ENCODE results near the gene PIK3CA. TPM values are rescaled to one million over a fixed set of nuclear protein-coding genes. Genes with fewer than 3 reads are reported as not detected.

The PIK3CA gene
- total RNA-seq, 8 experiments from 2014 or later = 13.4 to 21.7 (median 16.1) TPM

DNA sequence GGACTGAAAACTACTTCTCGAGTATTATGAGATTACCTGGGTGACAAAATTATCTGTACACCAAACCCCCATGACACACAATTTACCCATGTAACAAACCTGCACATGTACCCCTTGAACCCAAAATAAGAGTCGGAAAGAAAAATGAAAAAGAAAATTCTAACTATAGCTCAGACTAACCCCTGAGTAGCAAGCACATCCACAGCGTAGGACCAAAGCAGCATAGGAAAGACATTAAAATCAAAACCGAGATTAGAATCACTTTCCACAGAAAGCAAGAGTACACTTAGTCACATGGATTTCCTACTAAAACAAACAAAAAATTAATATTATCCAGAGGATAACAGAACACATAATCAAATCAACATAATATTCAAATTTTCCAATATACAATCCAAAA lies 6.3 kb upstream of the PIK3CA start:
- Histone ChIP-seq H3K4me3 (no peak overlapping the region), H3K4me1 (replicated peaks in 1 of 2) (peaks cover 0 to 2% of the 10 kb centered on the region in 2 donors), H3K27ac (no peak overlapping the region)
- in situ Hi-C loops (cut with MboI; ENCODE audit: low pct_unique_long_range_greater_than_20kb in 2 of 9, low sequenced_read_pairs in 9 of 9, unreplicated experiment in 9 of 9) = loop anchor here in 1 of 9 experiments (25.0 kb wide), 1 partner anchor 170 kb away; the partner anchor contains the start of gene ZNF639
- ATAC-seq (replicated peaks in 6 of 8) = no peak
- 35 to 100% (median 90%) methylated on average over 1 to 4 of the region's 4 CpGs; no CpG with 5 or more reads in 1 of the 10 experiments for WGBS, 10 experiments

DNA sequence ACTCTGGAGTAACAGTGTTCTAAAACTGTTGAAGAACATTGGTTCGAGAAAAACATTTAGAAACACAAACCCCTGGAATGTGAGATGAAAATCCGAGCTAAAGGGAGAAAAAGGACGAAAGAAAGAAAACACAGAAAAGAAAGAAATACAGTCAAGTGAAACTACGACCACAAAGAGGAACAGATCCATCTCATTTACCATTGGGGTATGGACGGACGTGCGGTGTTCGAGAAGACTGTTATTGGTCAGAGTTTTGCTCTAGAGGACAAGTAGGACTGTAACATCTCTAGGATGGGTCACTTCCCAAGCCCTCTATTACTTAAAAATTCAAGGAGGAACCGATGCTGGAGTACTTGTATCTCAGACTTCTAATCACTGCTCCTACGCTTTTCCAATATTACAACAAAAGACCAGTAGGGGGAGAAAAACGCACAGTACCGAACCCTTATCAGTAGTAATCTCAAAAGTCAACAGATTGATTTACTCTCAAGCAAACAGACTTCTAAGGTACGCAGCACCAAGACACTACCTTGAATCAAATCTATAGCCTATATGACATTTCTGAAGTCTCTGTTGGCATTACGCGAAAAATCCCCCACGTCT lies 1.1 kb upstream of the PIK3CA start:
- in situ Hi-C loops (cut with MboI; ENCODE audit: low pct_unique_long_range_greater_than_20kb in 2 of 9, low sequenced_read_pairs in 9 of 9, unreplicated experiment in 9 of 9) = loop anchor here in 1 of 9 experiments (25.0 kb wide), 1 partner anchor 165 kb away; the partner anchor contains the start of gene ZNF639
- WGBS, 10 experiments = 1 to 29% (median 9%) methylated on average over 8 to 16 of the region's 16 CpGs

GRCh38 chr3:179147514-179147872 lies 664 bp upstream of the PIK3CA start:
- ATAC-seq (replicated peaks in 6 of 8) = peak in 5 of 8 experiments; percentile 6 to 42 (median 17)
- Histone ChIP-seq H3K27ac (peak overlapping the region; percentile 50 to 79), H3K4me1 (replicated peaks in 1 of 2) (peaks cover 2 to 11% of the 10 kb centered on the region in 2 donors), H3K4me3 (peak overlapping the region; percentile 63 to 93 (median 81))
- in situ Hi-C loops (cut with MboI; ENCODE audit: low pct_unique_long_range_greater_than_20kb in 2 of 9, low sequenced_read_pairs in 9 of 9, unreplicated experiment in 9 of 9) = loop anchor here in 1 of 9 experiments (25.0 kb wide), 1 partner anchor 165 kb away; the partner anchor contains the start of gene ZNF639
- WGBS, 10 experiments = 0% methylated on average over 1 to 14 of the region's 14 CpGs; no CpG with 5 or more reads in 1 of the 10 experiments

More for the DNA sequence above, 1.1 kb upstream of the PIK3CA start:
- ATAC-seq (replicated peaks in 6 of 8) = peak; percentile 5 to 29 (median 16)
- peak overlapping the region in 1 of 2 donors; percentile 79 for H3K27ac ChIP-seq
- peaks cover 2 to 11% of the 10 kb centered on the region in 2 donors for H3K4me1 ChIP-seq (replicated peaks in 1 of 2)
- peak overlapping the region; percentile 63 to 93 (median 81) for H3K4me3 ChIP-seq

DNA sequence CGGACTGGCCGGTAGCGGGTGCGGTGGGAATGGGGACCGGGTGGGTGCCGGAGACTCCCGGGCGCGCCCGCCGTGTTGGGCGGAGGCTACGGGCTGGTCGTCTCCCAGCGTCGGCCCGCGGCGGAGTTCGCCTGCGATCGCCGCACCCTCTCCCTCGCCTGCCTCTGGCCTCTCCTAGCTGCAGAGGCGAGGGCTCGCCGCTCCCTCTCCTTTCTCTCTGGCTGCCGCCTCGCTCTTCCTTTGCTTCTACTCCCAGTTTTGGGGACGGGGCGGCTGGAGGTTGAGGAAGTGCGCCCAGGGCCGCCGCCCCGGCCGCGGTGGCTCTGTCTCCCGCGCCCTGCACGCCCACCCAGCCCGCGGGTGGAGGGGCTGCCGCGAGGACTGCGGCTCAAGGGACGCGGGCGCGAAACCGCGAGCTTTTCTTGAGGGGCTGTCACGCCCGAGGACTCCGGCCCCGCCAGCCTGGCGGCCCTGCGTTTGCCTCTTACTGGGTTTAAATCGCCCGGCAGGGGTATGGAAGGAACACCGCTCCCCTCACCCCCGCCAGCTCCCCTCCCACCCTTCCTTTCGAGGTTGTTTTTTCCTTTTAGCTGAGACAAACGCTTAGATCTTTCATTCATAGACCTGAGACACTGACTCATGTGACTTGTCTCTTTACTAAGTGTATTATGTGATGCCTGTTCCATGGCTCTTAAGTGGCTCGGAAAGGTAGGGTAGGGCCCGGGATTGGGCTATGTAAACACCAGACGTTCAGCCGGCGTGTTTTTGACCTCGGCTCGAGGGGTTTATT lies 654 bp downstream of the PIK3CA start:
- H3K4me3 ChIP-seq = peak overlapping the region; percentile 63 to 93 (median 81)
- in situ Hi-C loops (cut with MboI; ENCODE audit: low pct_unique_long_range_greater_than_20kb in 2 of 9, low sequenced_read_pairs in 9 of 9, unreplicated experiment in 9 of 9) = loop anchor here in 1 of 9 experiments (25.0 kb wide), 1 partner anchor 163 kb away; the partner anchor contains the start of gene ZNF639
- ATAC-seq (replicated peaks in 6 of 8) = peak; percentile 28 to 66 (median 51)
- H3K4me1 ChIP-seq (replicated peaks in 1 of 2) = peaks cover 2 to 11% of the 10 kb centered on the region in 2 donors
- WGBS, 10 experiments = 0 to 5% (median 2%) methylated on average over 1 to 25 of the region's 70 CpGs; no CpG with 5 or more reads in 5 of the 10 experiments
- peak overlapping the region; percentile 90 to 93 for H3K27ac ChIP-seq

GRCh38 chr3:179149406-179149867 lies 1.3 kb downstream of the PIK3CA start:
- in situ Hi-C loops (cut with MboI; ENCODE audit: low pct_unique_long_range_greater_than_20kb in 2 of 9, low sequenced_read_pairs in 9 of 9, unreplicated experiment in 9 of 9) = loop anchor here in 1 of 9 experiments (25.0 kb wide), 1 partner anchor 163 kb away; the partner anchor contains the start of gene ZNF639
- H3K4me3 ChIP-seq = peak overlapping the region; percentile 63 to 93 (median 81)
- ATAC-seq (replicated peaks in 6 of 8) = no peak
- peak overlapping the region; percentile 6 to 90 for H3K27ac ChIP-seq
- H3K4me1 ChIP-seq (replicated peaks in 1 of 2) = peaks cover 2 to 11% of the 10 kb centered on the region in 2 donors
- 0 to 40% (median 2%) methylated on average over 1 to 8 of the region's 9 CpGs for WGBS, 10 experiments

- in situ Hi-C loops (cut with MboI; ENCODE audit: low pct_unique_long_range_greater_than_20kb in 2 of 9, low sequenced_read_pairs in 9 of 9, unreplicated experiment in 9 of 9) = loop anchor here in 1 of 9 experiments (25.0 kb wide), 1 partner anchor 162 kb away; the partner anchor contains the start of gene ZNF639
- Histone ChIP-seq H3K4me1 (replicated peaks in 1 of 2) (peaks cover 2 to 11% of the 10 kb centered on the region in 2 donors), H3K4me3 (peak overlapping the region; percentile 63 to 93 (median 81)), H3K27ac (no peak overlapping the region)
- WGBS, 10 experiments = 13 to 49% (median 34%) methylated on average over 2 to 4 of the region's 4 CpGs
- ATAC-seq (replicated peaks in 6 of 8) = no peak
Measured at GRCh38 chr3:179149951-179150350, 1.8 kb downstream of the PIK3CA start.

- WGBS, 10 experiments = 66 to 100% (median 90%) methylated on average over 1 to 3 of the region's 3 CpGs; no CpG with 5 or more reads in 1 of the 10 experiments
- in situ Hi-C loops (cut with MboI; ENCODE audit: low pct_unique_long_range_greater_than_20kb in 2 of 9, low sequenced_read_pairs in 9 of 9, unreplicated experiment in 9 of 9) = no loop called here
- Histone ChIP-seq H3K4me3 (peak overlapping the region in 1 of 5 donors; percentile 63), H3K4me1 (replicated peaks in 1 of 2) (peaks cover 2 to 11% of the 10 kb centered on the region in 2 donors), H3K27ac (no peak overlapping the region)
- no peak for ATAC-seq (replicated peaks in 6 of 8)
Measured at GRCh38 chr3:179150610-179151009, 2.5 kb downstream of the PIK3CA start.

DNA sequence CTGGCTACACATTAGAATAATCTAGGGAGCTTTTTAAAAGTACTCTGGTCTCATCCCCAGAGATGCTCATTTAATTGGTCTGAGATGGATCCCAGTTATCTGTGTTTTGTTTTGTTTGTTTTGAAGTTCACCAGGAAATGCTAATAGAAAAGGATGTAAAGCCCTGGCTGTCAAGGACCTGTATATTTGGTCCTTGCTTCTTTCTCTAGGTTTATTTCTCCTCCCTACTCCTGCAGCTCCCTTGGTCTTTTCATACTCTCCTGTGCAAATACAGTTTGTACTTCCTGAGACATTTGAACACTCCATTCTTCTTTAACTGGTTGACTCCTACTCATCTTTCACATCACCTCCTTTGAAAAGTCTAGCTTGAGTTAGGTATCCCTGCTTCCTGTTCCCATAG lies 3.3 kb downstream of the PIK3CA start:
- Histone ChIP-seq H3K4me3 (no peak overlapping the region), H3K27ac (no peak overlapping the region), H3K4me1 (replicated peaks in 1 of 2) (peaks cover 2 to 11% of the 10 kb centered on the region in 2 donors)
- no peak for ATAC-seq (replicated peaks in 6 of 8)
- in situ Hi-C loops (cut with MboI; ENCODE audit: low pct_unique_long_range_greater_than_20kb in 2 of 9, low sequenced_read_pairs in 9 of 9, unreplicated experiment in 9 of 9) = no loop called here

- no peak overlapping the region for H3K27ac ChIP-seq
- WGBS, 10 experiments = 0 to 100% (median 67%) methylated on average over 1 of the region's 1 CpG; no CpG with 5 or more reads in 3 of the 10 experiments
- no peak overlapping the region for H3K4me3 ChIP-seq
- H3K4me1 ChIP-seq (replicated peaks in 1 of 2) = peaks cover 0 to 2% of the 10 kb centered on the region in 2 donors
- no peak for ATAC-seq (replicated peaks in 6 of 8)
- in situ Hi-C loops (cut with MboI; ENCODE audit: low pct_unique_long_range_greater_than_20kb in 2 of 9, low sequenced_read_pairs in 9 of 9, unreplicated experiment in 9 of 9) = no loop called here
Measured at GRCh38 chr3:179156170-179156569, 8.0 kb downstream of the PIK3CA start.

GRCh38 chr3:179156775-179157174 lies 8.6 kb downstream of the PIK3CA start:
- in situ Hi-C loops (cut with MboI; ENCODE audit: low pct_unique_long_range_greater_than_20kb in 2 of 9, low sequenced_read_pairs in 9 of 9, unreplicated experiment in 9 of 9) = no loop called here
- Histone ChIP-seq H3K27ac (no peak overlapping the region), H3K4me3 (no peak overlapping the region), H3K4me1 (replicated peaks in 1 of 2) (peaks cover 0 to under 1% of the 10 kb centered on the region in 2 donors)
- no peak for ATAC-seq (replicated peaks in 6 of 8)
- 67 to 100% (median 100%) methylated on average over 1 of the region's 1 CpG; no CpG with 5 or more reads in 3 of the 10 experiments for WGBS, 10 experiments

- Histone ChIP-seq H3K4me3 (no peak overlapping the region), H3K27ac (no peak overlapping the region), H3K4me1 (replicated peaks in 1 of 2) (no peaks in the 10 kb centered on the region)
- in situ Hi-C loops (cut with MboI; ENCODE audit: low pct_unique_long_range_greater_than_20kb in 2 of 9, low sequenced_read_pairs in 9 of 9, unreplicated experiment in 9 of 9) = no loop called here
- ATAC-seq (replicated peaks in 6 of 8) = peak in 1 of 8 experiments; percentile 18
- WGBS, 10 experiments = 60 to 100% (median 89%) methylated on average over 3 to 6 of the region's 6 CpGs; no CpG with 5 or more reads in 1 of the 10 experiments
Measured at GRCh38 chr3:179158336-179159039, 10.3 kb downstream of the PIK3CA start.

- in situ Hi-C loops (cut with MboI; ENCODE audit: low pct_unique_long_range_greater_than_20kb in 2 of 9, low sequenced_read_pairs in 9 of 9, unreplicated experiment in 9 of 9) = no loop called here
- H3K4me1 ChIP-seq (replicated peaks in 1 of 2) = no peaks in the 10 kb centered on the region
- no peak overlapping the region for H3K27ac ChIP-seq
- no peak for ATAC-seq (replicated peaks in 6 of 8)
- H3K4me3 ChIP-seq = no peak overlapping the region
Measured at GRCh38 chr3:179163503-179163902, 15.3 kb downstream of the PIK3CA start.
